Duodenal mucosa (tissue), 2 donors: ENCODE data around the gene B9D2.

Source experiments
- H3K27ac ChIP-seq: one replicate; pipeline ENCODE4 v1.7.0; 2013; ENCODE audit warnings: low read depth, low read length
- H3K27me3 ChIP-seq, 2 donors: one replicate each; pipeline ENCODE4 v1.7.0; 2013; ENCODE audit warnings: low read length in 2 of 2, control low read depth in 1 of 2; ENCODE audit not compliant: insufficient read depth in 2 of 2, control insufficient read depth in 1 of 2
- H3K36me3 ChIP-seq, 2 donors: one replicate each; pipeline ENCODE4 v1.7.0; 2013; ENCODE audit warnings: low read length in 2 of 2, control low read depth in 1 of 2; ENCODE audit not compliant: insufficient read depth in 2 of 2, control insufficient read depth in 1 of 2
- H3K4me1 ChIP-seq, 2 donors: one replicate each; pipeline ENCODE4 v1.7.0; 2013; ENCODE audit warnings: low read length in 2 of 2, control low read depth in 1 of 2; ENCODE audit not compliant: insufficient read depth in 2 of 2, control insufficient read depth in 1 of 2
- H3K4me3 ChIP-seq, 2 donors: one replicate each; pipeline ENCODE4 v1.7.0; 2013; ENCODE audit warnings: low read length in 2 of 2, low read depth in 1 of 2
- H3K9ac ChIP-seq, 2 donors: one replicate each; pipeline ENCODE4 v1.7.0; 2013; ENCODE audit warnings: low read length in 2 of 2, low read depth in 1 of 2
- H3K9me3 ChIP-seq, 2 donors: one replicate each; pipeline ENCODE4 v1.7.0; 2013; ENCODE audit warnings: low read length in 2 of 2, control low read depth in 1 of 2; ENCODE audit not compliant: control insufficient read depth in 1 of 2

The B9D2 gene

GRCh38 chr19:41319500-41320184, 44.3 kb downstream of the B9D2 start:
- Histone ChIP-seq H3K4me3 (no peak overlapping the region), H3K36me3 (peaks cover 43 to 52% of the 10 kb centered on the region in 2 donors)

GRCh38 chr19:41318696-41319499, 45.1 kb downstream of the B9D2 start:
- peaks cover 43 to 56% of the 10 kb centered on the region in 2 donors for H3K36me3 ChIP-seq

More at GRCh38 chr19:41319500-41320184, 44.3 kb downstream of the B9D2 start:
- no peak overlapping the region for H3K27ac ChIP-seq
- no peak overlapping the region for H3K9ac ChIP-seq
- no peaks in the 10 kb centered on the region for H3K27me3 ChIP-seq
- no peaks in the 10 kb centered on the region for H3K9me3 ChIP-seq
- H3K4me1 ChIP-seq, result peaks cover 17 to 22% of the 10 kb centered on the region in 2 donors

GRCh38 chr19:41316306-41316920, 47.5 kb downstream of the B9D2 start:
- H3K9me3 ChIP-seq, result no peaks in the 10 kb centered on the region
- H3K4me3 ChIP-seq, result no peak overlapping the region
- no peaks in the 10 kb centered on the region for H3K27me3 ChIP-seq
- no peak overlapping the region for H3K27ac ChIP-seq
- peaks cover 43 to 61% of the 10 kb centered on the region in 2 donors for H3K36me3 ChIP-seq
- H3K9ac ChIP-seq, result no peak overlapping the region
- H3K4me1 ChIP-seq, result peaks cover 0 to 2% of the 10 kb centered on the region in 2 donors

More at GRCh38 chr19:41318696-41319499, 45.1 kb downstream of the B9D2 start:
- Histone ChIP-seq H3K9ac (no peak overlapping the region), H3K27me3 (no peaks in the 10 kb centered on the region), H3K27ac (no peak overlapping the region), H3K9me3 (no peaks in the 10 kb centered on the region), H3K4me3 (no peak overlapping the region), H3K4me1 (peaks cover 10 to 15% of the 10 kb centered on the region in 2 donors)

DNA sequence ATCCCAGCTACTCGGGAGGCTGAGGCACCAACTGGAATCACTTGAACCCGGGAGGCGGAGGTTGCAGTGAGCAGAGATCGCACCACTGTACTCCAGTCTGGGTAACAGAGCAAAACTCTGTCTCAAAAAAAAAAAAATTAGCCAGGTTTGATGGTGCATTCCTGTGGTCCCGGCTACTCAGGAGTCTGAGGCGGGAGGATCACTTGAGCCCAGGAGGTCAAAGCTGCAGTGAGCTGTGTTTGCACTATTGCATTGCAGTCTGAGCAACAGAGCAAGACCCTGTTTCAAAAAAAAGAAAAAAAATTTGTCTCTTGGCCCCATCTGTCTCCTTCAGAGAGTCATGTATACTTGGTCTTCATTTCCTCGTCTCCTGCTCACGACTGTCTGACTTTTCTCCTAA, 52.3 kb downstream of the B9D2 start:
- Histone ChIP-seq H3K9me3 (no peaks in the 10 kb centered on the region), H3K27ac (no peak overlapping the region), H3K36me3 (peaks cover 8 to 33% of the 10 kb centered on the region in 2 donors), H3K9ac (no peak overlapping the region), H3K4me3 (no peak overlapping the region), H3K27me3 (no peaks in the 10 kb centered on the region), H3K4me1 (peaks cover 23 to 28% of the 10 kb centered on the region in 2 donors)

DNA sequence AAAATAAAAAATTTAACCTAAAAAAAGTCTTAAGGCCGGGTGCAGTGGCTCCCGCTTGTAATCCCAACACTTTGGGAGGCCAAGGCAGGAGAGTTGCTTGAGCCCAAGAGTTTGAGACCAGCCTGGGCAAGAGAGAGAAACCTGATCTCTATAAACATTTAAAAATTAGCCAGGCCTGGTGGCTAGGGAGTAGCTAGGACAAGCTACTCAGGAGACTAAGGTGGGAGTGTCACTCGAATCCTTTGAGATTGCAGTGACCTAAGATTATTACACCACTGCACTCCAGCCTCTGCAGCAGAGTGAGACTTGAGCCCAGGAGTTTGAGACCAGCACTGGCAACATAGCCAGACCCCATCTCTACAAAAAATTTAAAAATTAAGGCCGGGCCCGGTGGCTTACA, 52.9 kb downstream of the B9D2 start:
- peaks cover 23 to 30% of the 10 kb centered on the region in 2 donors for H3K4me1 ChIP-seq
- no peak overlapping the region for H3K27ac ChIP-seq
- peaks cover 8 to 33% of the 10 kb centered on the region in 2 donors for H3K36me3 ChIP-seq
- no peaks in the 10 kb centered on the region for H3K9me3 ChIP-seq
- peak overlapping the region; percentile 82 to 99 for H3K4me3 ChIP-seq
- no peaks in the 10 kb centered on the region for H3K27me3 ChIP-seq
- H3K9ac ChIP-seq, result peak overlapping the region; percentile 88 to 99

GRCh38 chr19:41310033-41310831, 53.7 kb downstream of the B9D2 start, which contains the start of gene CCDC97:
TSS of gene CCDC97 (plus strand) at chr19:41310172. CDS start at chr19:41310311, 139 bp downstream.
- H3K9ac ChIP-seq, result peak within 1 kb of the TSS; percentile 88 to 99
- H3K4me3 ChIP-seq, result peak within 1 kb of the TSS; percentile 82 to 99
- peaks cover 23 to 38% of the 10 kb centered on the region in 2 donors for H3K4me1 ChIP-seq
- H3K27ac ChIP-seq, result peak within 1 kb of the TSS; percentile 93
- no peaks in the 10 kb centered on the region for H3K9me3 ChIP-seq
- H3K27me3 ChIP-seq, result no peaks in the 10 kb centered on the region
- peaks cover 12 to 37% of the 10 kb centered on the region in 2 donors for H3K36me3 ChIP-seq

DNA sequence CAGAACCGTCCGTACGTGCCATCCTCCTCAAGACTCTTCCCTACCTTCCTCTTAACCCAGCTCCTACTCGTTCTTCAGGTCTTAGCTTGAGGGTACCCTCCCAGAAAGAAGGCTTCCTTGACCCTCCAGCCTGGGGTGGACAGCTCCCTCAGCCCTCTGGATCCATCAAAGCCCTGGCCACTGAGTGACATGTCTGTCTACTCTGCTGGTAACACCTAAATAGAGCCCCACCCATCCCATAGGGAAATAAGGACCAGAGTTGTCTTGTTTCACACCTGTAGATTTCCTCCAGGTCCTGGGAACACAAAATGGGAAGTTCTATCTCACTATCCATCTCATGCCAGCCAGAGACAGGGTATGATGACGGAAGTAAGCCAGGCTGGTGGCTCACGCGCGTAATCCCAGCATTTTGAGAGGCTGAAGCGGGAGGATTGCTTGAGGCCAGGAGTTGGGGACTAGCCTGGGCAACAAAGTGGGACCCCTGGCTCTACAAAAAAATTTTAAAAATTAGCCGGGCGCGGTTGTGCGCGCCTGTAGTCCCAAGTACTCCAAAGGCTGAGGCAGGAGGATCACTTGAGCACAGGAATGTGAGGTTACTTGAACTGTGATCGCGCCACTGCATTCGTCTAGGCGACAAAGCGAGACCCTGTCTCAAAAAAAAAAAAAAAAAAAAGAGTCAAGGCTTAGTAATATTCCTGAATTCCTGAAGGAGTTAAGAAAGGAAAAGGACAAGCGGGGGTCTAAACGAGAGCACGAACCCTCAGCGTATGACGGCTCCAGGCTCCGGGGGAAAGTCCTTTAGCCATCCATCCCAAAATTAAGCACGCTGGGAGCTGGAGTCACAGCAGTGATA, 54.5 kb downstream of the B9D2 start:
- Histone ChIP-seq H3K27me3 (no peaks in the 10 kb centered on the region), H3K4me1 (peaks cover 26 to 46% of the 10 kb centered on the region in 2 donors), H3K27ac (peak overlapping the region; percentile 93), H3K9me3 (no peaks in the 10 kb centered on the region), H3K4me3 (peak overlapping the region; percentile 82 to 99), H3K9ac (peak overlapping the region; percentile 88 to 99), H3K36me3 (peaks cover 20 to 46% of the 10 kb centered on the region in 2 donors)

GRCh38 chr19:41308450-41309179, 55.3 kb downstream of the B9D2 start:
- peaks cover 28 to 53% of the 10 kb centered on the region in 2 donors for H3K4me1 ChIP-seq
- peak overlapping the region; percentile 82 to 99 for H3K4me3 ChIP-seq
- peaks cover 28 to 47% of the 10 kb centered on the region in 2 donors for H3K36me3 ChIP-seq
- H3K9ac ChIP-seq, result peak overlapping the region; percentile 88 to 99
- H3K27me3 ChIP-seq, result no peaks in the 10 kb centered on the region
- peak overlapping the region; percentile 59 for H3K27ac ChIP-seq
- no peaks in the 10 kb centered on the region for H3K9me3 ChIP-seq
